Measurements from ENCODE around the gene GRAMD1B.

- TF ChIP-seq CTCF (IDR thresholded peaks at IDR 0.05; ENCODE audit: low read depth, low read length, poor library complexity, severe bottlenecking) (no peak), EZH2phosphoT487 (IDR thresholded peaks at IDR 0.05; ENCODE audit: borderline replicate concordance, low read length) (no peak)
These were observed 19.9 kb upstream of the GRAMD1B start for GRCh38 chr11:123410218-123410549.

Data from DOHH2 (cell line).